Omental fat pad (tissue), 4 donors: ENCODE measurements around the gene LRRC34. TPM values are rescaled to one million over a fixed set of nuclear protein-coding genes. Genes with fewer than 3 reads are reported as not detected.
A peak's percentile ranks its signal among the peaks of the same experiment; 100 is the strongest.

ENCODE experiments used
- ATAC-seq: fragments of 150-250 bp; one replicate; pipeline ENCODE4 v1.9.1; 2016; ENCODE audit warnings: mild to moderate bottlenecking, moderate library complexity; ENCODE audit not compliant: low FRiP score
- DNase-seq: peaks from one replicate; pipeline ENCODE4 v3.0.0-alpha.2; 2019; ENCODE audit warnings: low spot score
- total RNA-seq, 4 donors: library from RNA; depleted of rRNA; stranded (reverse); fragments of >200 nt; gene quantifications; one replicate each; pipeline ENCODE4 v1.1.0, GENCODE V29; 2016
- TF ChIP-seq, protein P1 (sequence below), 3 donors: fragments of 450-650 bp; IDR thresholded peaks; one replicate each; pipeline ENCODE4 v1.5.1; 2016 to 2017; ENCODE audit warnings: antibody characterized with exemption in 3 of 3, mild to moderate bottlenecking in 3 of 3, moderate library complexity in 2 of 3

The LRRC34 gene
- total RNA-seq, 4 donors from 2014 or later = 1.9 to 14.8 (median 2.7) TPM

DNA sequence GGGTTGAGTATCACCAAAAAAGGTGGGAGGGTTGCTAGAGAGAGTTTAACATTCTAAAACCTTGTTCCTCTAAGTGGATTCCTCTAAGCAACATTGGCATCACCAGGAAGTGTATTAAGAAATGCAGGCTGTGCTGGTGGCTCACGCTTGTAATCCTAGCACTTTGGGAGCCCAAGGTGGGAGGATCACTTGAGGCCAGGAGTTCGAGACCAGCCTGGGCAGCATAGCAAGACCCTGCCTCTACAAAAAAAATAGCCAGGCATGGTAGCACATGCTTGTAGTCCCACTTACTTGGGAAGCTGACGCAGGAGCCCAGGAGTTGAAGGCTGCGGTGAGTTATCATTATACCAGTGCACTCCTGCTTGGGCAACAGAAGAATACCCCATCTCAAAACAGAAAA, 34.9 kb downstream of the LRRC34 start:
- DNase-seq (no peak), ATAC-seq (no peak)
- TF ChIP-seq, protein P1, sequence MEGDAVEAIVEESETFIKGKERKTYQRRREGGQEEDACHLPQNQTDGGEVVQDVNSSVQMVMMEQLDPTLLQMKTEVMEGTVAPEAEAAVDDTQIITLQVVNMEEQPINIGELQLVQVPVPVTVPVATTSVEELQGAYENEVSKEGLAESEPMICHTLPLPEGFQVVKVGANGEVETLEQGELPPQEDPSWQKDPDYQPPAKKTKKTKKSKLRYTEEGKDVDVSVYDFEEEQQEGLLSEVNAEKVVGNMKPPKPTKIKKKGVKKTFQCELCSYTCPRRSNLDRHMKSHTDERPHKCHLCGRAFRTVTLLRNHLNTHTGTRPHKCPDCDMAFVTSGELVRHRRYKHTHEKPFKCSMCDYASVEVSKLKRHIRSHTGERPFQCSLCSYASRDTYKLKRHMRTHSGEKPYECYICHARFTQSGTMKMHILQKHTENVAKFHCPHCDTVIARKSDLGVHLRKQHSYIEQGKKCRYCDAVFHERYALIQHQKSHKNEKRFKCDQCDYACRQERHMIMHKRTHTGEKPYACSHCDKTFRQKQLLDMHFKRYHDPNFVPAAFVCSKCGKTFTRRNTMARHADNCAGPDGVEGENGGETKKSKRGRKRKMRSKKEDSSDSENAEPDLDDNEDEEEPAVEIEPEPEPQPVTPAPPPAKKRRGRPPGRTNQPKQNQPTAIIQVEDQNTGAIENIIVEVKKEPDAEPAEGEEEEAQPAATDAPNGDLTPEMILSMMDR (IDR thresholded peaks at IDR 0.05) = no peak

DNA sequence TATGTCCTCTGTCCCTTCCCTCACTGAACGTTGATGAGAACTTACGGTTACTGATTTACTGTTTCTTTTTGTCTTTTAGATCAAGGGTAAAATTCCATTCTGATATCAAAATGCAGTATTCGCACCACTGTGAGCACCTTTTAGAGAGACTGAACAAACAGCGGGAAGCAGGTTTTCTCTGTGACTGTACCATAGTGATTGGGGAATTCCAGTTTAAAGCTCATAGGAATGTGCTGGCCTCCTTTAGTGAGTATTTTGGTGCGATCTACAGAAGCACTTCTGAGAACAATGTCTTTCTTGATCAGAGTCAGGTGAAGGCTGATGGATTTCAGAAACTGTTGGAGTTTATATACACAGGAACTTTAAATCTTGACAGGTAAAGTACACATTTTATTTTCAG, 38.5 kb downstream of the LRRC34 start:
- no peak for ATAC-seq
- no peak for DNase-seq
- TF ChIP-seq, protein P1 (IDR thresholded peaks at IDR 0.05) = no peak

DNA sequence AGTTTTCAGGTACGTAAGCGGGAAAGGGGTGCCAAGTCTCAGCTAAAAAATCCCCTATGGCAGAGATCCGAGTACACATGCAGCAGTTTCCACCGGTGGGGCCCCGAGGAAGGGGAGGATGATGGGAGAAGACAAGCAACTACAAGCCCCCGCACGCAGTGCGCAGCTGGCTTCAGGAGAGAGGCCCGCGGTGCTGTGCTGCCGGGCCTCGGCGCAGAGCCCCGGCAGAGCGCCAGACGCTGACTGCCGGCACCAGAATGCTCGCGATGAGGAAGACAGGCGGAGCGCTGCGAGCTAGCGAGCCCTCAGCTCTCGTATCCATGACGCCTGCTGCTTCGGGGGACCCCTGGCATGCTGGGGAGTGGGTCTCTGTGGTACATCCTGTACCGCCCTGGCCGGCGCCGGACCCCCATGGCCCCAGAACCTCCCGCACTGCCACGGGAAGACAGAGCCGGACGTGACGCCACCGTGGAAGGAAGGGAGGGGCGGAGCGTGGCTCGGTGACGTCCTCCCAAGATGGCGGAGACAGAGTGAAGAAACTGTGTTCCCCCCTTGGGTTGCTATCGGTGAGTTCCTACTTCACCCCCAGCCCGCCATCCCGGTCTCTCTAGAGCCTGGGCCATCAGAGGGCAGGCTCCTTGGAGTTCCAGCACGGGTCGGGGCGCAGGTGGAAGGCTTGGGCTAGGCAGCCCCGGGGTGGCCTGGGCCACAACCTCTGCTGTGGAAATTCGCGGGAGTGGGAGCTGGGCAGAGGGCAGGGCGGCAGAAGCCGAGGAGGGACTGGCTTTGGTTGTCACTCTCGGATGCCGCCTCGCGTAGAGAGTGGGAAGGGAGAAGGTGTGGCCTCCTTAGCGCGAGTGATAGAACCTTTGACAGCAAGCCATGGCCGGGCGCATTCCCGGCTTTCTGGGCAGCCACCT, 39.5 kb downstream of the LRRC34 start, which contains the start of gene MYNN:
TSS of gene MYNN (plus strand) at position 500 of the 920 bp plus-strand sequence. CDS start 900 bp downstream, outside the sequence.
- ATAC-seq = peak; percentile 93
- TF ChIP-seq, protein P1 (IDR thresholded peaks at IDR 0.05) = no peak
- peak; percentile 80 for DNase-seq

DNA sequence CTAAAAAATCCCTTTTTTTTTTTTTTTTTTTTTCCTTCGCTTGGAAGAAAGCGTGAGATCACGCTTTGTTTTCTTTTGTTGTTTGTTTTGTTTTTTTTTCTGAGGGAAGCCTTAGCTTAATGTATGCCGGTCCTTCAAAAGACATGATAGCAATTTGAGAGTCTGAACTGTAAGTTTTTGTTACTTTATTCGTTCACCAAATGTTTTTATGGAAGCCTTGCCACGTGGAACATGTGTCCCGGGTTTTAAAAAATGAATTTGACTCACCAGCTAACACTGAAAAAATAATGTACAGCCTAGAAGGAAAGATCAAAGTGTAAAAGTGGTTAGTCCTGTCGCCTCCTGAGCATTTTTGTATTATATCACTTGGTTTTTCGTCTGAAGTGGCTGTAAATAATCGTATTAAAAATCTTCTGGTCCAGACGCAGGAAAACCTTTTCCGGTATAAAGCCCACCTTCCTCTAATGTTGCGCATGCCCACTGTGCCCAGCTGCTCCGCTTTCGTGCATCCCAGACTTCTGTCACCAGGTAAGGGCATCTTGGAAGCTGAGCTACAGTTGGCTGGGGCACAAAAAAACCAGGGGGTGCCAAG, 40.3 kb downstream of the LRRC34 start:
- TF ChIP-seq, protein P1 (IDR thresholded peaks at IDR 0.05) = no peak
- DNase-seq (no peak), ATAC-seq (peak; percentile 68)

DNA sequence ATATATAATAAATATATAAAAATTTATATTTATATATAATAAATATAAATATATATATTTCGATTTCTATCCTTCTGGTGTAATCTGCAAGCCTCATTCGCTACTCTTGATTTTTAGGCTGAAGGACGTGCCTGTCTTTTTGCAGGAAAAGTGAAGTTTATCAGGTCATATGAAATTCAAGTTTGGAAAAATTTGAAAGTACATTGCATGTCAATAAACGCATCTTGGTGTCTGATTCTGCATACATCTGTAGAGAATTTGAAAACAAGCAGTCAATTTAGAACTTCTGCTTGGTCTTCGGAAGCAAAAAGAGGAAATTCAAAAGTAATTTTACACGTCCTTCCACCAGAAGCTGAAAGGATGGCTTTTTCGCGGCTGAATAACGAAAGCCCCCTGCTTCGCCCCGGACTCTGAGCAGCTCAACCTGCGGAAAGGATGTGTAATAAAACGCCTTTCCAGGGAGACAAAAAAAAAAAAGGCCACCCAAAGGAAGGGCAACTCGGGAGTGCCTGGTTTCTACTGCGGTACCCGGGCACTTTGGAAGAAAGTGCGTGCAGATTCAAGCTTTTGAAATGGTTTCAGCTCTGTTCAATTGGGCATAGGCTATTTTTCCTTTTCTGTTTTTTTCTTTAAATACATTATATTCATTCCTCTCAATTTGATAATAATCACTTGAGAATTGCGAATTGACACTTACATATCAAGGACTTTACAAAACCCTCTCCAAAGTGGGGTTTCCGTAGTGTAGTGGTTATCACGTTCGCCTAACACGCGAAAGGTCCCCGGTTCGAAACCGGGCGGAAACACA, 41.0 kb downstream of the LRRC34 start:
- TF ChIP-seq, protein P1 (IDR thresholded peaks at IDR 0.05) = no peak
- no peak for DNase-seq
- ATAC-seq = no peak

DNA sequence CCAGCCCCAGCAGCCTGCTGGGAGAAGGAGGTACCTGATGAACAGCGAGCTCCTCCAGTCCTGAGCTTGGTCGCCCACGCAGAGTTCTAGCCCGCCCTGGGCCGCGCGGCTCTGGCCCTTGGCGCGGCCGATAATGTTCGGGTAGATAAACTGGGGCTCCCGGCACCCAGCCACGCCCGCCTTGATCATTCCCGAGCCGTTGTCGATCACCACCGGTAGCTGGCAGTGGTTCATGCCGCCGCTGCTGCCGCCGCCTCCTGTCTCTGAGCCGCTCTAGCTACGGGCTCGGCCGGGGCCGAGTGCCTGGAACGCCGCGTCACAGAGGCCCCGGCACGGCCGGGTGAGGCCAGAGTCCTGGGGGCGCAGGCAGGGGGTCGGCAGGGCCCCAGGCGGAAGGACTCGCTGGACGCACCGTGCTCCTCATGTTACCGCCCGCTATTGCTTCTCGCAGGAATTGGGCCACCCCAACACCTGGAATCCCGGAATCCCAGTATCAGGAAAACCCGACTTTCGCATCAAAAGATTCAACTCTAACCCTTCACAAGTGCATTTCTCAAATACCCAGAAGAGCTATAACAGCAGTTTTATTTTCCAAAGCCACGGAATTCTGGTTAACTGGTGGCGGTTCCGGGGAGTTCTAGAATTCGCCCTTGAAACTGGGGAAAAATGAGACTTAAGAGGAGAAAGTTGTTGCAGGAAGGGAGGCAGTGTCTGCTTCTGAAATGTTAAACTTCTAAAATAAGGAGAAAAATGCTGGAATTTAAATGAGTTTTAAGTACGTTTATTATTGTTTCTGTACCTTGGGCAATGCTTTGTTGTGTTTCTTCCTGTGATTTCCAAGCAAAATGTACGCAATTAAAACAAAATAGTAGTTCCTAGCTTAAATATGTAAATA, 43.2 kb downstream of the LRRC34 start, which contains the start of gene ACTRT3:
TSS of gene ACTRT3 (minus strand) at position 275 of the 895 bp plus-strand sequence. CDS start at position 234, 41 bp downstream.
- TF ChIP-seq, protein P1 (IDR thresholded peaks at IDR 0.05) = no peak
- no peak for DNase-seq
- ATAC-seq = peak; percentile 5
